ENCODE measurements around the gene PIGQ. TPM values are rescaled to one million over a fixed set of nuclear protein-coding genes. Genes with fewer than 3 reads are reported as not detected.

PIGQ gene
- total RNA-seq, 2 donors from 2014 or later = 25.6 to 59.3 TPM

DNA sequence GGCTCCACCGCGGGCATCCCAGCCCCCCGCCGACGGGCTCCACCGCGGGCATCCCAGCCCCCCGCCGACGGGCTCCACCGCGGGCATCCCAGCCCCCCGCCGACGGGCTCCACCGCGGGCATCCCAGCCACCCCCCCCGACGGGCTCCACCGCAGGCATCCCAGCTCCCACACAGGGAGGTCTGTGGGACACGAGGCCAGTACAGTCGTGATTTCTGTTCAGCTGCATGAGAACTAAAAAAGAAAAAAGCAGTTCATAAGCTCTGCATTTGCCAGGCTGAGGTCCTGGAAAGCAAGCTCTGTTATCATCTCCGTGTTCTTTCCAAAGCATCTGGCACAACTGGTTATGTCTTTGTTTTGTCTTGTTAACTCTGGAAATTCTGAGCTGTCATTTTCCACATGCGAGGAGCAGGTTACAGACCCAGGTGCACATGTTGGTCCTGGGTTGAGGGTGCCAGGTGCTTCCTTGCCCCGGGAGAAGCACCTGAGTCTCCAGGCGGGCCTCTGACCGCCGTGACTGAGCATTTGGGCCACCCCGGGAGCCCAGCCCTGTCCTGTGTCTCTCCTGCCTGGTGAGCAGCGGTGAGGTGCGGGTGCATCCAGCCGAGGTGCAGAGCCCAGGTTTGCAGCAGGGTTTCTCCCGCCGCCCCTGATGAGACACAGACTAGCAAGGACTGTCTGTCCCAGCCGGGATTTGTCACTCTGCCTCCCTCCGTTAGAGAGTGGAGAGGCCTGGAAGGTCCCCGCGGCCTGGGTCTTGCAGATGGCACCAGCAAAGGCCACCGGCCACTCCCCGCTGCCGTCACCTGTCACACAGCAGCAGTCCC, 51.1 kb downstream of the PIGQ start:
- Histone ChIP-seq H3K27me3 (no peaks in the 10 kb centered on the region), H3K9ac (ENCODE audit: low read depth in 2 of 2, low read length in 2 of 2) (no peak overlapping the region), H3K36me3 (peaks cover 3% of the 10 kb centered on the region), H3K27ac (no peak overlapping the region), H3K9me3 (no peaks in the 10 kb centered on the region), H3K4me1 (no peaks in the 10 kb centered on the region), H3K4me3 (no peak overlapping the region)
- intact Hi-C loops (cut with DNase I) = no loop called here
- TF ChIP-seq, protein P1, sequence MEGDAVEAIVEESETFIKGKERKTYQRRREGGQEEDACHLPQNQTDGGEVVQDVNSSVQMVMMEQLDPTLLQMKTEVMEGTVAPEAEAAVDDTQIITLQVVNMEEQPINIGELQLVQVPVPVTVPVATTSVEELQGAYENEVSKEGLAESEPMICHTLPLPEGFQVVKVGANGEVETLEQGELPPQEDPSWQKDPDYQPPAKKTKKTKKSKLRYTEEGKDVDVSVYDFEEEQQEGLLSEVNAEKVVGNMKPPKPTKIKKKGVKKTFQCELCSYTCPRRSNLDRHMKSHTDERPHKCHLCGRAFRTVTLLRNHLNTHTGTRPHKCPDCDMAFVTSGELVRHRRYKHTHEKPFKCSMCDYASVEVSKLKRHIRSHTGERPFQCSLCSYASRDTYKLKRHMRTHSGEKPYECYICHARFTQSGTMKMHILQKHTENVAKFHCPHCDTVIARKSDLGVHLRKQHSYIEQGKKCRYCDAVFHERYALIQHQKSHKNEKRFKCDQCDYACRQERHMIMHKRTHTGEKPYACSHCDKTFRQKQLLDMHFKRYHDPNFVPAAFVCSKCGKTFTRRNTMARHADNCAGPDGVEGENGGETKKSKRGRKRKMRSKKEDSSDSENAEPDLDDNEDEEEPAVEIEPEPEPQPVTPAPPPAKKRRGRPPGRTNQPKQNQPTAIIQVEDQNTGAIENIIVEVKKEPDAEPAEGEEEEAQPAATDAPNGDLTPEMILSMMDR (IDR thresholded peaks at IDR 0.05) = no peak
- DNase-seq = no peak

DNA sequence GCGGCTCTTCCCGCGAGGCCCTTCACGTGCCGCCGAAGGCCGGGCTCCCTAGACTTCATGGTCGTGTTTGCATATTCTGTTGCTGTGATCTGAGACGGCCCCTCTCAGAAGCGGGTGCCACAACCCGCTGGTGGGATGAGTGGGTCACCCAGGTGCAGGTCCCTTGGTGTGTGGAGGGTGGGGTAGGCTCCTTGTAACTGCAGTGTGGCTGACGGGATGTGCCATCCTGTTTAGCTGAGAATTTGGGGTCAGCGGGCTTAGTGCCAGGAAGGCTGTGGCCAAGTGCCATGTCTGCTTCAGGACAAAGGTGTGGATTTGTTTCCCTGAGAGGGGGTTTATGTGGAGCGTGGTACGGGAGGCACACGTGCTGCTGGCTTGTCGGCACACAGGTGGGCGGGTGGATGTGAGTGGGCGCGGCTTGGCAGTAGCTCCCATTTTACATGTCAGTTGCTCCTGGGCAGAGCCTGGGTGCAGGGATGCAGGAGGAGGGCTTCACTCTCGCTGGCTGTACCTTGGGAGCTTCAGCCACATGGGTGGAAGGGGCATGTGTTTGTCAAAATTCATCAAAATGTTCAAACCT, 51.8 kb downstream of the PIGQ start:
- TF ChIP-seq, protein P1 (IDR thresholded peaks at IDR 0.05) = no peak
- peaks cover 5% of the 10 kb centered on the region for H3K36me3 ChIP-seq
- no peaks in the 10 kb centered on the region for H3K27me3 ChIP-seq
- no peaks in the 10 kb centered on the region for H3K9me3 ChIP-seq
- intact Hi-C loops (cut with DNase I) = no loop called here
- no peak overlapping the region for H3K4me3 ChIP-seq
- H3K4me1 ChIP-seq = no peaks in the 10 kb centered on the region
- no peak overlapping the region for H3K27ac ChIP-seq
- no peak overlapping the region for H3K9ac ChIP-seq (ENCODE audit: low read depth in 2 of 2, low read length in 2 of 2)
- DNase-seq = no peak

DNA sequence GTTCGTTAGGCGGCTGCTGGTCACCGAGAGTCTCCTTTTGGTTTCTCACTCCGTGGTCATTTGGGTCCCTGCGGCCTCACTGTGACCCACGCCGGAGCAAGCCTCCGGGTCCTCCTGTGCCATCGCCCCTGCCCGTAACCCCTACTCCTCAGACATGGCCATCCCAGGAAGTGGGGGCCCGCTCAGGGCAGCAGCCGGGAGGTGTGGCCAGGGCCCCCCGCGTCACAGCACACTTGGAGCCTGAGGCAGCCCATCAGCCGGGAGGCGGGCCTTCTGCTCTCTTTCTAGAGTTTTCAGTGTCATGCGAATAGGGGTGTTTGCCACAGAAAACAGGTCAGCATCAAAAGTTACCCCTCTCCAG, 53.1 kb downstream of the PIGQ start:
- H3K27me3 ChIP-seq = no peaks in the 10 kb centered on the region
- intact Hi-C loops (cut with DNase I) = no loop called here
- no peak overlapping the region for H3K9ac ChIP-seq (ENCODE audit: low read depth in 2 of 2, low read length in 2 of 2)
- H3K9me3 ChIP-seq = no peaks in the 10 kb centered on the region
- H3K4me1 ChIP-seq = no peaks in the 10 kb centered on the region
- DNase-seq = no peak
- TF ChIP-seq, protein P1 (IDR thresholded peaks at IDR 0.05) = no peak
- H3K27ac ChIP-seq = no peak overlapping the region
- peaks cover 5% of the 10 kb centered on the region for H3K36me3 ChIP-seq
- no peak overlapping the region for H3K4me3 ChIP-seq

DNA sequence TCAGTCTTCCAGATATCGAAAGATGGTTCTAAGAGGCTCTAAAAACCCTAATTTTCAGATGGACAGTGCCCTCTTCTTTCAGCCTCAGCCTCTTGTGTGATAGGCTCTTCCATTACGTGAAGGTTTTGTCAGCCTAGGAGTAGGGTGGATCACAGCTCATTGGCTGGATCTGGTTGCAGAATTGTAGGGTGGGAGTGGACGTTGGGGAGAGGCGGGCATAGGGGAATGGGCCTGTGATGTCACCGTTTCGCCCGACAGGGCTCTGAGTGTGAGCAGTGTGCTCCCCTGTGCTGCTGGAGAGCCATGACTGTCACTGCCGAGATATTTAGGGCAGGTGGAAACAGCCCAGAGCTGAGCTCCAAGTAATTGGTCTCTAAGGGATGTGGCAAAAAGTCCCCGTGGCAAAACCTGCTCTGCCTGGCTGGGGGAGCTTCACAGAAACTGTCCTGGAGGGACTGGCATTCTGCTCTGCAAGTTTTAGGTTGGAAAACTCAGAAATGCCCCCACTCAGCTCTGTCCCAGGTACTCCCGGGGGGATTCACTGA, 54.8 kb downstream of the PIGQ start:
- no peak for DNase-seq
- intact Hi-C loops (cut with DNase I) = no loop called here
- H3K9ac ChIP-seq (ENCODE audit: low read depth in 2 of 2, low read length in 2 of 2) = no peak overlapping the region
- H3K27ac ChIP-seq = no peak overlapping the region
- no peak overlapping the region for H3K4me3 ChIP-seq
- no peaks in the 10 kb centered on the region for H3K27me3 ChIP-seq
- H3K36me3 ChIP-seq = peaks cover 5% of the 10 kb centered on the region
- TF ChIP-seq, protein P1 (IDR thresholded peaks at IDR 0.05) = no peak
- no peaks in the 10 kb centered on the region for H3K4me1 ChIP-seq
- no peaks in the 10 kb centered on the region for H3K9me3 ChIP-seq

DNA sequence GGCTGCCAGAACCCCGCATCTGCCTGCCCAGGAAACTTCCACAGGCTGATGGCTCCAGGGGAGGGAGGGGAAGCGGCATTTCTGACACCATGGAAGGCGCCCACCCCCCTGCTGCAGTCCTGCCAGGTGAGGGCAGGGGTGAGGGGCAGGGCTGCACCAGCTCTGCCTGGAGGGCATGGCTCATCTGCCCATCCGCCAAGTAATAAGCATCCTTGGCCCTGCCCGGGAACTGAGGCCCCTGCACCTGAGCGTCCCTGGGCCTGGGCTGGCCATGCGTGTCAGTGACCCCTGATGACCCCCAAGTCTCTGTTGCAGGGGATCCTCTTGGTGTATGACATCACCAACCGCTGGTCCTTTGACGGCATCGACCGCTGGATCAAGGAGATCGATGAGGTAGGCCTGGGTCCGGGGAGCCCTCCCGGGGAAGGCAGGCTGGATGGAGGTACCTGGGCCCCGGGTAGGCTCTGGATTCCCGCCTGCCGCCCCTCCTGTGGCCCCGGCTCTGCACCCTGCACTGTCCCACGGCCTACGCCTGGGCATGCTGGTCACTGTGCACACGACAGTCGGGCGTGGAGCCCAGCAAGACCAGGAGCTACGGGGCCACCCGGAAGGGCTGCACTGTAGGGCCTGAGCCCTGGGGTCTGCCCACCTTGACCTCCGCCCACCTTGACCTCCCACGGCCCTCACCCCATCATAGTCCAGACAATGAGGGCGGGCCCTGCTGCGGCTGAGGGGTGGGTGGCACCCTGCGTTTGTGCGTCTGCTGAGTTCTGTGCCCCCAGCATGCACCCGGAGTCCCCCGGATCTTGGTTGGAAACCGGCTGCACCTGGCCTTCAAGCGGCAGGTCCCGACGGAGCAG, 55.6 kb downstream of the PIGQ start:
- H3K9me3 ChIP-seq = no peaks in the 10 kb centered on the region
- DNase-seq = no peak
- TF ChIP-seq, protein P1 (IDR thresholded peaks at IDR 0.05) = no peak
- no peaks in the 10 kb centered on the region for H3K4me1 ChIP-seq
- peaks cover 5% of the 10 kb centered on the region for H3K36me3 ChIP-seq
- H3K27ac ChIP-seq = no peak overlapping the region
- H3K4me3 ChIP-seq = no peak overlapping the region
- H3K9ac ChIP-seq (ENCODE audit: low read depth in 2 of 2, low read length in 2 of 2) = no peak overlapping the region
- H3K27me3 ChIP-seq = no peaks in the 10 kb centered on the region
- intact Hi-C loops (cut with DNase I) = no loop called here

Measured in colonic mucosa (tissue), 4 donors.